GM19395 (cell line): ENCODE data around the gene PGP.

ENCODE experiments used
- ATAC-seq: cut with Tn5 transposase; IDR thresholded peaks from one replicate; pipeline ENCODE4 v1.9.1; 2021; ENCODE audit warnings: mild to moderate bottlenecking, moderate library complexity; ENCODE audit not compliant: unreplicated experiment

Gene PGP

DNA sequence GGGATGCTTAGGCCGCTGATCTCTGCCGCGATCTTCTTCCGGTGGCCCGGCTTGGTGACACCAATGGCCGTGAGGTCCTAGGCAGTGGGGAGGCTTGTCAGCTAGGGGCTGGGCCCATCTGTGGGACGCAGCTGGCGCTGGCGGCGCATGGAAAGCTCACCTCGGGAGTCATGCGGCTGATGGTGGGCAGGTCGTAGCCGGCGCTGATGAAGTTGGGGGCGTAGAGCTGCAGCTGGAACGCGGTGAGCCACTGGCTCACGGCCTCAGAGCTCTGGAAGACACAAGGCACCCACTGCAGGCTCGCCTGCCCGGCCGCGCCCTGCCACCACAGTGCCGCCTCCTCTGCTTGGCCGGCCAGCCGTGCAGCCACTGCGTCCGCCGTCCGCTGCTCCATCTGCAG, 31.0 kb downstream of the PGP start:
- no peak for ATAC-seq

DNA sequence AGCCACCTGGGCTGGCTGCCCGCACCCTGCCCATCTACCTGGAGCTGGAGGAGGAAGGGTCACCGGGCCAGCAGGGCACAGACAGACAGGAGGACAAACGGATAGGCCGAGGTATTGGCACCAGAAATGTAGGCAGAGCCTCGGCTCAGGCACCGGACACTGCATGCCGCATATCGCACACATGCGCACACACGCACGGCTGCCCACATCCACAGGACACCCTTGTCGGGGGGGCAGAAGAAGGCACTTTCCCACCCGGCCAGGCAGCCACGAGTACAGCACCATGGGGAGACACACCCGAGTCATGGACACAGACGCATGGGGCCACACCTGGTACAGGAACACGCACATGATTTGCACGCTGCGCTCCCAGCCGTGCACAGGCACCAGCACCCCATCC, 32.7 kb downstream of the PGP start:
- no peak for ATAC-seq

DNA sequence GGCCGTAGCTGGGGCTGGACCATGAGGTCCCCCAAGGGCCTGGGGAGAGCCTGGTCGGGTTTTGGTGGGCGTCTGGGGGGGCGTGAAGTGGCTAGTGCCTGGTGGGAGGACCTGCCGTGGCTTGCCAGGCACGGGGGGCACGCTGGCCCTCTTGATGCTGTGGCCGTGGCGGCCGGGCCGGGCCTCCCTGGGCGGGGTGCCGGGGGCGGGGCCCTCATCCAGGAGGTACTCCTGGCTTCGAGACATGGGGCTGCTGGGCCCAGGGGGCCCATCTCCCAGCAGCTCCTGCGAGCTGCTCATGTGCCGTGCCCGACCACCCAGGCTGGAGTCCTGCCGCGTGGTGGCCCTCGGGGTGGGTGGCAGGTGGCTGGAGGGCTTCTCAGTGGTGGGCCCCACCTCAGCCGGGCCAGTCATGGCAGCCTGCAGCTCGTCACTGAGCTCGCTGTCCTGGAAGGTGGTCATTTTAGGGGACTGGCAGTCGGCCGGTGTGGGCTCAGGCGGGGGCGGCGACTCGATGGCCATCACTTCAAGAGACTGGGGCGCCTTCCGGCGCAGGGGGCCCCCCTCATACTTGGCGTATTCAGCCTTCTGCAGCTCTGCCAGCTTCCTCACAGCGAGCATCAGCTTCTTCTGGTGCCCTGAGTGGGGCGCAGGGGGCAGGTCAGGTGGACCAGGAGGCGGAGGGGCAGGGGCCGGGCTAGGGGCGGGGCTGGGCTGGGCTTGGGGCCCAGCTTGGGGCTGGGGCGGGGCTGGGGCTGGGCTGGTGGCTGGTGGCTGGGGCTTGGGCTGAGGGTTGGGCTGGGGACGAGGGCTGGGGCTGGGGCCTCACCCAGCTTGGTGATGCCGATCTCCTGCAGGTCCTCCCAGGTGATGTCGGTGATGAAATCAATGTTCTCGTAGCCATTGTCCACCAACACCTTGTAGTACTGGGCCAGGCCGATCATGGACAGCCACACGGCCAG, 33.4 kb downstream of the PGP start:
- ATAC-seq: no peak

DNA sequence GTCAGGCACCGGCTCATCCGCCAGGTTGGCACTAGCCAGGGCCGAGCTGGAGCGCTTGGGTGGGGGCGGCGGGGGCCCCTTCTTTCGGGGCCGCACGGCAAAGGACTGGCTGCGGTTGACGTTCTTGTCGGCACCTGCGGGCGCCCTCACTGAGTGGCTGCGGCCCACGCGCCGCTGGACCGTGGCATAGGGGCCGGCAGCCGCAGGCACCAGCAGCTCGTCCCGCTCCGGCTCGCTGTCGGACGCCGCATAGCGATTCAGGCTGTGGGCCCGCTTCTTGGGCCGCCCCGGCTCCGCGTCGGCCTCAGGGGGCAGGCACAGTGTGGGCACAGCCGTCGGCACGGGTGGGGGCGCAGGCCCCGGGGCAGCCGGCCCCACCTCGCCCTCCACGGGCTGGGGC, 34.2 kb downstream of the PGP start:
- ATAC-seq: no peak

DNA sequence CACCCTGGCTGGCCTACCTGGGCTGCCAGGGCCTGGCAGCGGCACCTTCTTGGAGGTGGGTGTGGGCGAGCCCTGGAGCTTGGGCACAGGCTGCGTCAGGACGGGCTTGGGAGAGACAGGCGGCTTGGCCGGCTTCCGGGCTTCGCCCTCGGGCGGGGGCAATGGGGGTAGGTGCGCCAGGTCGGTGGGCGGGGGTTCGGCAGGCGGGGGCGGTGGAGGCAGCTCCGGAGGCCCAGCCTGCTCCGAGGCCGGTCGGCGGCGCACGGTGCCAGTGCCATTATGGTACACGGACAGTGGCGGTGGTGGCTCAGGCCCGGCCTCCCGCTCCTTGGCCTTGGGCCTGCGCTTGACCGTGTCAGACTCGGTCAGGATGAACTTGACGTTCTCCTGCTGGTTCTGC, 35.1 kb downstream of the PGP start:
- ATAC-seq: no peak

DNA sequence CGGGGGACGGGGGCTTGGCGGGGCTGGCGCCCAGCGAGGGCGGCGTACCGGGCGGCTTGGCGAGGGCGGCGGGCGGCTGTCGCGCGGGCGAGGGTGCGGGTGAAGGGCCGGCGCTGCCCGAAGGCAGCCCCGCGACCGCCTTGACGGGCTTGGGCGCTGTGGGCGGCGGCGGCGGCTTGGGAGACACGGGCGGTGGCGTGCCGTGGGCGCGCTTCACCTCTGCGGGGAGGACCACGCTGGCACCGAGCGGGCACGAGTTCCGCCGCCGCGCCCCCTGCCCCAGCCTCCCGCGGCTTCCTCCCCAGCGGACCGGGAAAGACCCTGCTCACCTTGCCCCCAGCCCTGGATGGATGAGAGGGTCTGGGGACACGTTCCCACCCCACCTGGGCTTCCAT, 35.5 kb downstream of the PGP start:
- ATAC-seq: no peak

DNA sequence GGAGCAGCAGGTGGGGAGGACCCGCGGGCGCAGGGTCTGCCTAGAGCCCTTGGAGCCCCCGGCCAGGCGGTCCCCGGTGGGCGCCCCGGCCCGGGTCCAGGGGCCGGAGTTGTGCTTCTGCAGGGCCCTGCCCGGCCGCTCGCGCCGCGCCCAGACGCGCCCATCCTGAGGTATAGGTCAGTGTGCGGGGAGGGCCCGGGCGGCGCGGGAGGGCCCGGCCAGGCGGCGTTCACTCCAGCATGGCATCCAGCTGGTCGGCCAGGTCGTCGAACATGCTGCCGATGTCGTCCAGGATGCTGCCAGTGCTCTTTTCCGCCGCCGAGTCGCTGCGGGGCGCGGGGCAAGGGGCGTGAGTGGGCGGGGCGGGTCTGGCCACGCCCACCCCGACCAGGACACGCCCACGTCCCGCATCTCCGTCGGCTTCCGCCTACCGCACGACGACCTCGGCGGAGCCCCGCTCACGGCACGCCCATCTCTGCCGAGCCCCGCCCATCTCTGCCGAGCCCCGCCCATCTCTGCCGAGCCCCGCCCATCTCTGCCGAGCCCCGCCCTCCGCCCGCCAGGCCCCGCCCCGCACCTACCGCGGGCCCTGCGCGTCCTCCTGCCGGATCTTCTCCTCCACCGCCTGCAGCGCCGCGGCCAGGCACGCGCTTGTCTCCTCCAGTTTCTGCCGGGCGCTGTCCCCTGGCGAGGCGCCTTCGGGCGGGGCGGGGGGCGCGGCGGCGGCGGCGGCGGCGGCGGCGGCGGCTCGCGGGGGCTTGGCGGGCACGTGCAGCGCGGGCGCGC, 36.1 kb downstream of the PGP start:
- no peak for ATAC-seq

DNA sequence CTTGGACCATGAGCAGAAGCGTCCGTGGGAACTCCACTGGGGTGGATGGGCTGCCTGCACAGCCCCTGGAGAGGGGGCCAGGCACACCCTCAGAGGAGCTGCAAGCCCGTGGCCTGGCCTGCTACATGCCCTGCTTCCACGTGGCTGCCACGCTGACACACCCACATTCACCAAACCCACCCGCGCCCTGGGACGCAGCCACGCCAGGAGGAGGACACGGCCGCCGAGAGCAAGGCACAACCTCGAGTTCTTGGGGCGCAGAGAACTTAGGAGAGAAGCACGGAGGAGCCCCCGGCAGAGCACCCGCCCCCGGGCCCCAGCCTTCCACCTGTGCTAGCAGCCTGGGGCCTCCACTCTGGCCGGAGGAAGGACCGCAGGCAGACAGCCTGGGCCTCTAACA, 37.1 kb downstream of the PGP start:
- no peak for ATAC-seq

DNA sequence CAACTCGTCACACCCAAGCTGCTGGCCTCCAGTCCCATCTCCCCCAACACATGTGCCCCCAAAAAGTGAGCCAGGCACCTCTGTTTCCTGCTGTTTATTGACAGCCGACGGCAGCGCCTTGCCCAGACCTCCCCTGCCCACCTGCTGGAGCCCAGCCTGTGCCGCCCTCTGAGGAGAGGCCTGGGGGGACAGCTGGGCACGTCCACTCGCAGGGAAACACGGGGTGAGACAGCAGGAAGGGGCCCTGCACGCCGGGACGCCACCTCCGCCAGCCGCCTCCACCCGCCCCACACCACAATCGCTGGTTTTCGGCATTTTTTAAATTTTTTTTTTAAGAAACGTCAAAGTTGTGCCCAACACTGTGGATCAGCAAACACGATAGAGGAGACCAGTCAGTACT, 37.5 kb downstream of the PGP start:
- ATAC-seq: no peak

DNA sequence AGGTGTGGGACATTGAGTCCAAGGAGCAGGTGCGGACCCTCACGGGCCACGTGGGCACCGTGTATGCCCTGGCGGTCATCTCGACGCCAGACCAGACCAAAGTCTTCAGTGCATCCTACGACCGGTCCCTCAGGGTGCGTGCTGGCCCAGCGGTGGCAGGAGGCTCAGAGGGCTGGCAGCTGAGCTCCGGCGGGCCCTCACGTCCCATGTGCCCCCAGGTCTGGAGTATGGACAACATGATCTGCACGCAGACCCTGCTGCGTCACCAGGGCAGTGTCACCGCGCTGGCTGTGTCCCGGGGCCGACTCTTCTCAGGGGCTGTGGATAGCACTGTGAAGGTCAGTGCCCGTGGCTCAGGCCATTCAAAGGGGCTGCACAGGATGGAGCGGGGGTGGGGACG, 38.6 kb downstream of the PGP start:
- ATAC-seq: no peak

DNA sequence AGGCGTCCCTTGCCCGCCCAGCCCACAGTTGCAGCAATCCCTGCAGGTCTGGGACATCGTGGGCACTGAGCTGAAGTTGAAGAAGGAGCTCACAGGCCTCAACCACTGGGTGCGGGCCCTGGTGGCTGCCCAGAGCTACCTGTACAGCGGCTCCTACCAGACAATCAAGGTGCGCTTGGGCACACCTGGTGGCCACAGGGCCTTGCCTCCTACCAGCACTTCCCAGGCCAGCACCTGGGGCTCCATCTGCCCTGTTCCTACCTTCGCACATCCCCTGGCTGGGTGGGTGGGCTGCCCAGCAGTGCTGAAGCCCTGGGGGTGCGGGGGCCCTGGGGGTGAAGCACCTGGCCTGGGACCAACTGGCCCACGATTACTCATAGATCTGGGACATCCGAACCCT, 39.2 kb downstream of the PGP start:
- no peak for ATAC-seq

DNA sequence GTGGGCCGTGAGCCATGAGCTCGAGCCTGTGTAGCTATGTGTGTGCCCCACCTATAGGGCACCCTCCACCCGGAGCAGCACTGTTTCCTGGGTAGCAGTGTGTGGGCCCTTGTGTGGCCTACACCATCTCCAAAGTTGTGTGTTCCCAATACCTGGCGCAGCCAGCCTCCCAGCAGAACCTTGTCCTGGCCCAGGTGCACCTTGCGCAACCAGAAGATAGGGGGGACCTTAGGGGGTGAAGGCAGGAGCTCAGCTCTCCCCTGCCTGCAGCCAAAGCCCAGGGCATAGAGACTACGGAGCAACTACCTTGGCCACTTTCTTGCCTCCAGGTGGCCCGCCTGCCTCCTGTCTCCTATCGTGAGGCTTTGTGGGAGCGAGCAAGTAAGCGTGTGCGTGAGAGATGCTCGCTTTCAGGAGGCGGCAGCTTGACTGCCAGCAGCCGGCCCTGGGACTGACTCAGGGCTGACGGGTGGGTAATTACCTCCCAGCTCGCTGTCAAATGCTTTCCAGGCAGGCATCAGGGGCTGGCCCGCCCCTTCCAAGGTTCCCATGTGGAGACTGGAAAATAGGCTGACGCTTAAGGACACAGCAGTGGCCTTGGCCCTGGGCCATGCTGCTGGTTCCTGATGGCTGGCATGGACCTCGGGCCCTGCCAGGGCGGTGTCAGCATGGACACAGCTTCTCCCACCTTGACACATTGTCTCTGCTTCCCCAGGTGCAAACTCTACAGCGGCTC, 40.1 kb downstream of the PGP start:
- ATAC-seq: no peak

DNA sequence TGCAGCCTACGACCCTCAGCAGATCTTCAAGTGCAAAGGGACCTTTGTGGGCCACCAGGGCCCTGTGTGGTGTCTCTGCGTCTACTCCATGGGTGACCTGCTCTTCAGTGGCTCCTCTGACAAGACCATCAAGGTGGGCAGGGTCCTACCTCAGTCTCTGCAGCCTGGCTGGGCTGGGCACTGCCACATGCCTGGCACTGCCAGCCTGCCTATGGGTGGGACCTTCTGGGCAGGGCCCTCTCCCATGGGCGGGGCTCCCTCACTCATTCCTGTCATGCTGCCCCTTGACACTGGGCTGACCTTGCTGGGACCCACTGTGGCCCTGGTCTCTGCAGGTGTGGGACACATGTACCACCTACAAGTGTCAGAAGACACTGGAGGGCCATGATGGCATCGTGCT, 40.7 kb downstream of the PGP start:
- ATAC-seq: no peak

DNA sequence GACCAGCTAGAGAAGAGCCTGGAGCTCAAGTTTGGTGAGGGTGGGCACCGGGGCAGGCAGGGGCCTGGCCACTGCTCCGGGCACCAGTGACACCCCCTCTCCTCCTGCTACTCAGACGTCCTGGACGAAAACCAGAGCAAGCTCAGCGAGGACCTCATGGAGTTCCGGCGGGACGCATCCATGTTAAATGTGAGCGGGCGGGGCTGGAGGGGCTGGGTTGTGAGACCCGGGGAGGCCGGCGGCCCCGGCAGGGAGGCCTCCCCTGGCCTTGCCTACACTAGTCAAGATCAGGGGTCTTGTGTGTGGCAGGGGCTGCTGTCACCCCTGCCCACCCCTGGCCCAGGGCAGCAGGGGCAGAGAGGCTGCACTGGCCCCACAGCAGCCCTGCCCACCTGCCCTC, 41.3 kb downstream of the PGP start:
- no peak for ATAC-seq

DNA sequence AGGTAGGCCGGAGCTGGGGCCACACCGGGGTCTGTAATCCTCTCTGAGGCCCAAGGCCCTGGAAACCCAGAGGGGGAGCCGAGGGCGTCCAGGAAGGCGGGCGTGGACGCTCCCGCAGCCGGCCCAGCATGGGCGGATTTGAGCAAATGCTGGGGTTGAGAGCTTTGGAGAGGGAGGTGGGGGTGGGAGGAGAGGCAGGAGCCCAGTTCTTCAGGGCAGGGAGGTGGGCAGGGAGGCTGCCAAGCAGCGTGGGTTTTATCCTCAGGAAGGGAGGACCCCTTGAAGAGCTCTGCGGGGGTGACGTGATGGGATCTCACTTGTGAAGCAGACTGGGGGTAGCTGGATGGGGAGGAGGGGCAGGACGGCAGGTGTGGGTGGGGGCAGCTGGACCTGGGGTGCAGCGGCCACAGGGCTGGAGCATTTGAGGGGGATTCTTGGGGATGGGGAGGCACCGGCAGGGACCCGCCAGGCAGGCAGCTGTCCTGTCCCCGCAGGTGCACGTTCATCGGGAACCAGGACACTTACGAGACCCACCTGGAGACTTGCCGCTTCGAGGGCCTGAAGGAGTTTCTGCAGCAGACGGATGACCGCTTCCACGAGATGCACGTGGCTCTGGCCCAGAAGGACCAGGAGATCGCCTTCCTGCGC, 41.8 kb downstream of the PGP start:
- ATAC-seq: no peak

DNA sequence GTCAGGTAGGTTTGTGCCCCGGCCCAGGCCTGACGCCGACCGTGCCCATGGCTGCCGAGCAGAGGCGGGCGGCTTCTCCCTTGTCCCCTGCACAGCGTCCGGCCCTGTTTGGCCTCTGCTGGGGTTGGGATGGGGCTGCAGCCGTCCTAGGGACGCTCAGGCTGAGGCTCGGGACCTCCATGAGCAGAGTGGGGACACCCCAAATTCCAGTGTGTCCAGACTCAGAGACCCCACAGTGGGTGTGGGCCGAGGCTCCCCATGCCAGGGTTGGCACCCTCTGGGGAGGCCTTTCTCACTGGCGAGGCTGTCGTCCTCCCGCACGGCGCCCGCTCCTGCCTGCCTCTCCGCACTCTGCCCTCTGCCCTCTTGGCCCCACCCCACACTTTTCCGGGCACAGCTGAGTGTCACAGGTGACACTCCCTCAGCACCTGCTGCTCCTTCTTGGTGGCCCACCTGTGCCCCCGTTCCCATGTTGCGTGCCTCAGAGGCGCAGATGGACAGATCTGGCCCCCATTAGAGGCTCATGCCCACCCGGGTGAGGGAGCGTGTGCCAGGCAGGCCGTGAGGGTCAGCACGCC, 43.0 kb downstream of the PGP start:
- no peak for ATAC-seq

DNA sequence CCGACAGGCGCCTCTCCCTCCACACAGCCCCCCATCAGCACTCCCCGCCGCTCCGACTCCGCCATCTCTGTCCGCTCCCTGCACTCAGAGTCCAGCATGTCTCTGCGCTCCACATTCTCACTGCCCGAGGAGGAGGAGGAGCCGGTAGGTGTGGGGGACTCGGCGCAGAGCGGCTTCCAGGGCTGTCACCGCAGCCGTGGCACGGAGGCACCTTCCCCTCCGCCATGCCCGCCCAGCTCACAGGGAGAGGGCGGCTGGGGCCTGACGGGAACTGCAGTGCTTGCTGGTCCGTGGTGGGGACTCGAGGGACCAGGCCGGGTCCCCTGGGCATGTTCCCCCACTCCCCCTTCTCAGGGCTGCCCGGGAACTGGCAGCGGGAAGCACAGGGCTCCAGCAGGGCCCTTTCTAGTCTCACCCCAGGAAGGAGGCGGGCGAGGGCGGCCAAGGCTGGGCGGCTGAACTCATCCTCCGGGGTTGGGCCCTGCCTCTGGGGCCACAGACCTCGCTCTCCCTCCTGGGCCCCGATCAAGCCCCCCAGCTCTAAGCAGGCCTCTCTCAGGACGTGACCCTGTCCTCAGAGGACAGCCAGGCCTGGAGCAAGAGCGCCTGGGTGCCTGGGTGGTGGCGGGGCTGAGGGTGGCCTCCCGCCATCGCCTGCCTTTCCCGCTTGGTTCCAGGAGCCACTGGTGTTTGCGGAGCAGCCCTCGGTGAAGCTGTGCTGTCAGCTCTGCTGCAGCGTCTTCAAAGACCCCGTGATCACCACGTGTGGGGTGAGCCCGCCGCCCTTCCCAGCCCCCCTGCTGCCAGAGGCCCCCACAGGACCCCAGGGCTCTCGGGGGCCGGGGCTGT, 43.8 kb downstream of the PGP start:
- no peak for ATAC-seq

DNA sequence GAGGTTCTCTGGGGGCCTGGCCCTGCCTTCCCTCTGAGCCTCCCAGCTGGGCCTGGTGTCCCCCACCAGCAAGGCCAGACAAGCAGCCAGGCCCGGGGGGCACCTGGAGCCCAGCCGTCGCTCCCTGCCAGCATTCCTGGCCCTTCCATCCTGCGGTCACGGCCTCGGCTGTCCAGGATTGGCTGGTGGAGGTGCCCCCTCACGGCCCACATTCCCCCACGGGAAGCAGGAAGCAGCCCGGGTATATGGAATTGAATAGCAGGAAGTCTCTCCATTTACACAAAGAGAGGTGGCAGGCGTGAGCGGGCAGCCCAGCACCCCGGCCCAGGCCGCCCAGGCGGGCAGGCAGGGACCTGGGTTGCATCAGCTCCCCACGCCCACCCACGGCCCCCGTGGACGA, 44.6 kb downstream of the PGP start:
- ATAC-seq: no peak

DNA sequence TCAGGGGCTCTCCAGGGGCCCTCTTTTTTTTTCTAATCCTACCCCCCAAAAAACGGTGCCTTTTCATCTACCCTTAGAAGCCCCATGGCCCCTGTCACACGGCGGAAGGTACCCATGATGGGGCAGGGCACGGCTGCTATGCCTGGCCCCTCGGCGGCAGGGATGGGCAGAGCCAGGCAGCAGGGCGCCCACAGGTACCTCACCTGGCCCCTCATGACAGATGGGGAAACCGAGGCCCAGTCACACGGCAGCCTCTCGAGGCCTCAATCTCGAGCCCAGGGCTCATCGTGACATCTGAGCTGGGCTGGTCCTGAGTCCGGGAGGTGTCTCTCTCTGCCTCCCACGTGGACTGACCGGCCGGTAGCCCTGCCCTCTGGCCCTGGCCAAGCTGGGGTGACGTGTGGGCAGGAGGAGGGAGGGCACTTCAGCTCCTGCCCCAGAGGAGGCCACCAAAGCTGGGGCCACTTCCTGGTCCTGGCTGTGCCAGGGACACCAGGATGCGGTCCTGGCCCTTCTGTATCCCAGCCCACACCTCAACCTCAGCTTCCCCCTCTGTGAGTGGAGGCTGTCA, 47.5 kb downstream of the PGP start:
- ATAC-seq: no peak
